K562 (cell line): ENCODE data around the gene MAEL. TPM values are rescaled to one million over a fixed set of nuclear protein-coding genes. Genes with fewer than 3 reads are reported as not detected.
A peak's percentile ranks its signal among the peaks of the same experiment; 100 is the strongest.

Experiments used
- ATAC-seq: fragments of 200-7000 bp; cut with Tn5 transposase; 3 replicates; pipeline ENCODE4 v1.9.1; 2020; ENCODE audit warnings: moderate library complexity
- BruUV-seq: library from RNA; stranded (reverse); fragments of 400-500 nt; replicated peaks from 2 replicates; lab custom pipeline; 2021; lab: Mats Ljungman, UMichigan
- CTCF ChIA-PET: fragments of 300-600 bp; formaldehyde crosslinking; extraction: SDS; loops from one replicate; lab custom pipeline; 2021; ENCODE audit warnings: low intra/inter-chr PET ratio; lab: Yijun Ruan, JAX
- POLR2A ChIA-PET: fragments of 300-600, 350-650 bp; sonication (Branson Sonifier 250); formaldehyde crosslinking; extraction: SDS; loops from one replicate; lab custom pipeline; 2021; ENCODE audit warnings: antibody characterized with exemption, inconsistent platforms; lab: Yijun Ruan, JAX
- DNase-seq, 4 experiments: peaks; one replicate each; pipeline versions ENCODE4 v3.0.0 to v3.0.0-alpha.2; 2011 to 2018; ENCODE audit warnings: low spot score in 3 of 4, mixed read lengths in 3 of 4; ENCODE audit errors: extremely low read depth in 1 of 4
- FAIRE-seq: peaks from 2 replicates; lab custom pipeline; 2011; peaks lifted over from hg19 to GRCh38; lab: Jason Lieb, UNC
- H2AFZ ChIP-seq: 2 replicates; pipeline ENCODE4 v1.6.0; 2011; ENCODE audit warnings: low read depth, low read length, control low read depth, inconsistent platforms
- H3K27ac ChIP-seq: fragments of 200-600 bp; 3 replicates; pipeline ENCODE4 v1.8.0; 2011; ENCODE audit warnings: low read depth, mild to moderate bottlenecking, control low read depth, inconsistent platforms, low read length, moderate library complexity, mixed read lengths; ENCODE audit errors: extremely low read depth
- H3K27me3 ChIP-seq, 2 experiments: fragments of 300-600 bp in 1 of 2; 2 replicates in 1 of 2; 3 replicates in 1 of 2; pipeline versions ENCODE4 v1.6.0 to v1.8.0; 2011; ENCODE audit warnings: inconsistent platforms in 2 of 2, low read length in 2 of 2, mild to moderate bottlenecking in 1 of 2, mixed read lengths in 1 of 2, moderate library complexity in 1 of 2; ENCODE audit not compliant: control insufficient read depth in 2 of 2, insufficient read depth in 2 of 2
- H3K36me3 ChIP-seq: fragments of 300-600 bp; 3 replicates; pipeline ENCODE4 v1.8.0; 2011; ENCODE audit warnings: mild to moderate bottlenecking, low read length, inconsistent platforms; ENCODE audit not compliant: control insufficient read depth, insufficient read depth
- H3K4me1 ChIP-seq, 2 experiments: fragments of 200-600 bp in 1 of 2; replicated peaks in 1 of 2; 2 replicates in 1 of 2; 3 replicates in 1 of 2; pipeline versions ENCODE4 v1.5.1 to v1.8.0; 2011; ENCODE audit warnings: inconsistent platforms in 2 of 2, low read length in 2 of 2, mild to moderate bottlenecking in 1 of 2, mixed read lengths in 1 of 2, moderate library complexity in 1 of 2; ENCODE audit not compliant: control insufficient read depth in 2 of 2, insufficient read depth in 2 of 2
- H3K4me2 ChIP-seq: 2 replicates; pipeline ENCODE4 v1.6.1; 2011; ENCODE audit warnings: low read length, control low read depth, inconsistent platforms, mixed read lengths; ENCODE audit not compliant: insufficient read depth
- H3K4me3 ChIP-seq: fragments of 200-600 bp; sonication (generic), shearing (Covaris generic); 2 replicates; pipeline ENCODE4 v1.5.1; 2016; ENCODE audit warnings: control low read depth, inconsistent platforms
- H3K79me2 ChIP-seq: fragments of 200-600 bp; 3 replicates; pipeline ENCODE4 v1.8.0; 2011; ENCODE audit warnings: low read length, inconsistent platforms; ENCODE audit not compliant: control insufficient read depth, insufficient read depth
- H3K9ac ChIP-seq, 2 experiments: 2 replicates each; pipeline versions ENCODE4 v1.6.0 to v1.6.1; 2011; ENCODE audit warnings: low read depth in 2 of 2, low read length in 2 of 2, control low read depth in 1 of 2, inconsistent platforms in 1 of 2, mild to moderate bottlenecking in 1 of 2, mixed read lengths in 1 of 2; ENCODE audit not compliant: insufficient read depth in 1 of 2
- H3K9me1 ChIP-seq: one replicate; pipeline ENCODE4 v1.6.0; 2011; ENCODE audit warnings: inconsistent platforms, mild to moderate bottlenecking, low read length, moderate library complexity; ENCODE audit not compliant: control insufficient read depth, insufficient read depth
- H3K9me3 ChIP-seq: replicated peaks from 2 replicates; pipeline ENCODE4 v1.5.1; 2011; ENCODE audit warnings: low read depth, low read length, inconsistent platforms; ENCODE audit not compliant: control insufficient read depth, insufficient read depth
- H4K20me1 ChIP-seq: replicated peaks from 2 replicates; pipeline ENCODE4 v1.6.1; 2011; ENCODE audit warnings: low read length, inconsistent platforms, mixed read lengths; ENCODE audit not compliant: control insufficient read depth, insufficient read depth
- DNMT1 ChIP-seq: fragments of 450-650 bp; IDR thresholded peaks from 2 replicates; pipeline ENCODE4 v1.6.1; 2016; ENCODE audit warnings: antibody characterized with exemption, mild to moderate bottlenecking
- LARP7 ChIP-seq: fragments of 450-650 bp; IDR thresholded peaks from 2 replicates; pipeline ENCODE4 v1.6.1; 2016
- MYNN ChIP-seq, 2 experiments: sonication (generic); formaldehyde crosslinking in 1 of 2; IDR thresholded peaks; 2 replicates each; pipeline versions ENCODE4 v1.5.0 to v1.6.1; 2016 to 2020; ENCODE audit warnings: antibody characterized with exemption in 1 of 2, missing genetic modification reagents in 1 of 2
- POLR3G ChIP-seq: IDR thresholded peaks from 2 replicates; pipeline ENCODE4 v1.6.1; 2011; ENCODE audit not compliant: insufficient read length, insufficient replicate concordance; ENCODE audit errors: extremely low read depth
- RAD51 ChIP-seq: fragments of 450-650 bp; IDR thresholded peaks from 2 replicates; pipeline ENCODE4 v1.7.1; 2016; ENCODE audit warnings: low read depth, mild to moderate bottlenecking, borderline replicate concordance
- RBM25 ChIP-seq: fragments of 200-400 bp; formaldehyde crosslinking; IDR thresholded peaks from 2 replicates; pipeline ENCODE4 v1.6.1; 2018; ENCODE audit warnings: low read length, low read depth, moderate library complexity; ENCODE audit not compliant: severe bottlenecking
- SLC30A9 ChIP-seq: fragments of 250-450 bp; sonication (Bioruptor Pico); IDR thresholded peaks from 2 replicates; pipeline ENCODE4 v1.8.0; 2022; ENCODE audit warnings: mild to moderate bottlenecking, moderate library complexity
- TAL1 ChIP-seq: fragments of 450-650 bp; IDR thresholded peaks from 2 replicates; pipeline ENCODE4 v1.6.1; 2016; ENCODE audit warnings: mild to moderate bottlenecking
- TOE1 ChIP-seq, 2 experiments: fragments of 450-650 bp in 1 of 2; sonication (generic) in 1 of 2; formaldehyde crosslinking in 1 of 2; IDR thresholded peaks; 2 replicates each; pipeline versions ENCODE4 v1.7.1 to v1.8.0; 2016 to 2022; ENCODE audit warnings: borderline replicate concordance in 2 of 2, mild to moderate bottlenecking in 2 of 2, antibody characterized with exemption in 1 of 2, inconsistent platforms in 1 of 2, low read depth in 1 of 2, missing genetic modification reagents in 1 of 2, moderate library complexity in 1 of 2
- ZBTB11 ChIP-seq, 3 experiments: fragments of 200-800 bp in 1 of 3; fragments of 250-450 bp in 1 of 3; fragments of 450-650 bp in 1 of 3; sonication (Bioruptor Pico) in 1 of 3; sonication (Bioruptor generic) in 1 of 3; formaldehyde crosslinking in 1 of 3; IDR thresholded peaks; 2 replicates each; pipeline versions ENCODE4 v1.6.1 to v1.8.0; 2016 to 2022; ENCODE audit warnings: mild to moderate bottlenecking in 2 of 3, missing genetic modification characterization in 2 of 3, missing compliant biosample characterization in 1 of 3, moderate library complexity in 1 of 3
- ZNF79 ChIP-seq: fragments of 250-450 bp; sonication (Bioruptor Pico); IDR thresholded peaks from 2 replicates; pipeline ENCODE4 v1.4.0; 2020; ENCODE audit warnings: low read depth, mild to moderate bottlenecking, moderate library complexity
- WGBS: fragments of 100-300 bp; shearing (Covaris generic); methylation state at CpG from one replicate; pipeline ENCODE4 v1.1.6; 2016; ENCODE audit warnings: low coverage, mixed read lengths; ENCODE audit not compliant: insufficient coverage; ENCODE audit errors: missing lambda C conversion rate; 5-methylcytosine and 5-hydroxymethylcytosine counted together
- in situ Hi-C: fragments of 300-500 bp; cut with MboI; formaldehyde crosslinking; loops from 4 replicates; pipeline ENCODE4 v1.15.0; 2018; ENCODE audit warnings: inconsistent platforms, mixed read lengths
- intact Hi-C: fragments of 100-400 bp; cut with micrococcal nuclease; formaldehyde crosslinking; loops from 2 replicates; pipeline ENCODE4 v1.14.2; 2022
- polyA plus RNA-seq, 8 experiments: library from polyadenylated mRNA; depleted of rRNA in 4 of 8; stranded (reverse) in 5 of 8; unstranded in 3 of 8; fragments of >200 nt; fragmentation: Nextera tagmentation in 2 of 8; fragmentation: Illumina TruSeq in 1 of 8; extraction: Ambion mirVana in 2 of 8; extraction: Trizol in 1 of 8; gene quantifications; 2 replicates each; pipeline versions ENCODE4 v1.2.1 to v1.2.3, GENCODE V29; 2011 to 2014; ENCODE audit warnings: inconsistent platforms in 1 of 8, missing spikeins in 1 of 8
- total RNA-seq, 7 experiments: library from RNA; depleted of rRNA in 6 of 7; stranded (reverse); fragments of >200 nt in 6 of 7; fragmentation: Illumina TruSeq in 2 of 7; extraction: Trizol in 2 of 7; gene quantifications; 2 replicates each; pipeline versions ENCODE4 v1.2.1 to v1.2.3, GENCODE V29; 2011 to 2021; ENCODE audit warnings: low replicate concordance in 1 of 7

MAEL gene
- total and polyA plus RNA-seq, 9 of the 15 experiments (the other 6 are each of a cell fraction or from before 2014, with no cell fraction given): 0.11 to 1.9 (median 0.75) TPM

GRCh38 chr1:167059809-167060107 lies 70.7 kb downstream of the MAEL start:
- H4K20me1 ChIP-seq: no peaks in the 10 kb centered on the region
- no peaks in the 10 kb centered on the region for H3K36me3 ChIP-seq
- POLR2A ChIA-PET: interaction anchor here (0.6 to 3.7 kb wide), 4 partner anchors 16 to 255 kb away, joined by 3 to 11 read pairs (median 4); partner anchors contain the start of gene TADA1
- WGBS: 0% methylated on average over 1 of the region's 1 CpG
- no peaks in the 10 kb centered on the region for H3K9me1 ChIP-seq
- no peak for FAIRE-seq
- peaks cover 10 to 30% of the 10 kb centered on the region in 2 experiments; a peak in 4 of 5 replicates for H3K27me3 ChIP-seq
- in situ Hi-C loops: loop anchor here (5.0 to 10.0 kb wide), 2 partner anchors 142 to 635 kb away; no protein-coding TSS in a partner anchor
- intact Hi-C loops: loop anchor here (2.0 to 5.0 kb wide), 4 partner anchors 82 to 1135 kb away; partner anchors contain the start of gene ILDR2
- CTCF ChIA-PET: interaction anchor here (0.5 to 3.8 kb wide), 4 partner anchors 149 to 569 kb away, joined by 3 to 32 read pairs (median 5); no protein-coding TSS in a partner anchor
- H3K79me2 ChIP-seq: no peaks in the 10 kb centered on the region
- TF ChIP-seq LARP7: no peak
- no peak for TF ChIP-seq DNMT1
- no peak for TF ChIP-seq SLC30A9 (CRISPR knock-in tag)
- TF ChIP-seq ZBTB11 (CRISPR knock-in tag; IDR thresholded peaks at IDR 0.05): no peak
- no peak for TF ChIP-seq RAD51
- TF ChIP-seq ZNF79 (CRISPR knock-in tag): peak; percentile 100
- TF ChIP-seq TAL1: no peak
- no peak for TF ChIP-seq POLR3G
- no peak for TF ChIP-seq TOE1 (IDR thresholded peaks at IDR 0.05; ENCODE audit: borderline replicate concordance)
- no peak for TF ChIP-seq TOE1 (CRISPR knock-in tag; IDR thresholded peaks at IDR 0.05; ENCODE audit: borderline replicate concordance, low read depth)
- TF ChIP-seq RBM25: peak; percentile 89
- TF ChIP-seq MYNN (IDR thresholded peaks at IDR 0.05): no peak
- no peak for TF ChIP-seq MYNN (CRISPR knock-in tag; IDR thresholded peaks at IDR 0.05)
- TF ChIP-seq, all 486 proteins: peak for 2
- H3K27ac ChIP-seq: no peak overlapping the region
- H3K4me2 ChIP-seq: no peak overlapping the region
- no peak for ATAC-seq
- peaks cover 0 to 10% of the 10 kb centered on the region in 2 experiments; a peak in 3 of 5 replicates for H3K4me1 ChIP-seq
- H2AFZ ChIP-seq: peak overlapping the region; percentile 97
- H3K9me3 ChIP-seq: no peaks in the 10 kb centered on the region
- DNase-seq: no peak
- BruUV-seq: no TSS peak
- H3K9ac ChIP-seq: no peak overlapping the region
- no peak overlapping the region for H3K4me3 ChIP-seq
